ENCODE results near the gene GIGYF1. TPM values are rescaled to one million over a fixed set of nuclear protein-coding genes. Genes with fewer than 3 reads are reported as not detected.

Gene GIGYF1
- total and polyA plus RNA-seq, 9 donors = 7.0 to 93.0 (median 56.1) TPM

GRCh38 chr7:100723732-100724275 is 29.8 kb upstream of the GIGYF1 start:
- TF ChIP-seq CTCF (IDR thresholded peaks at IDR 0.05) (no peak), EP300 (IDR thresholded peaks at IDR 0.05) (no peak), POLR2A (IDR thresholded peaks at IDR 0.05) (no peak)
- Histone ChIP-seq H3K4me3 (no peak overlapping the region), H3K4me1 (ENCODE audit: insufficient read depth) (peaks cover 2% of the 10 kb centered on the region), H3K36me3 (no peaks in the 10 kb centered on the region), H3K27ac (no peak overlapping the region), H3K27me3 (no peaks in the 10 kb centered on the region), H3K9me3 (no peaks in the 10 kb centered on the region)
- intact Hi-C loops (cut with DNase I) = loop anchor here in 2 of 4 donors (10.0 kb wide), 1 partner anchor 259 kb away; the partner anchor contains the start of gene SPACDR (in 2 of the 2)
- 78 to 83% (median 79%) methylated on average over 16 of the region's 16 CpGs for WGBS, 3 donors
- no peak for DNase-seq

GRCh38 chr7:100722480-100723212 is 28.6 kb upstream of the GIGYF1 start:
- no peak overlapping the region for H3K4me3 ChIP-seq
- H3K9me3 ChIP-seq = no peaks in the 10 kb centered on the region
- DNase-seq = no peak
- TF ChIP-seq EP300 (IDR thresholded peaks at IDR 0.05) (no peak), CTCF (IDR thresholded peaks at IDR 0.05) (no peak), POLR2A (IDR thresholded peaks at IDR 0.05) (no peak)
- 77 to 83% (median 79%) methylated on average over 17 of the region's 17 CpGs for WGBS, 3 donors
- H3K36me3 ChIP-seq = no peaks in the 10 kb centered on the region
- H3K27me3 ChIP-seq = no peaks in the 10 kb centered on the region
- no peak overlapping the region for H3K27ac ChIP-seq
- H3K4me1 ChIP-seq (ENCODE audit: insufficient read depth) = peaks cover 2% of the 10 kb centered on the region
- intact Hi-C loops (cut with DNase I) = loop anchor here in 2 of 4 donors (10.0 kb wide), 1 partner anchor 258 kb away; the partner anchor contains the start of gene SPACDR (in 2 of the 2)

GRCh38 chr7:100721505-100721812 is 27.4 kb upstream of the GIGYF1 start:
- Histone ChIP-seq H3K9me3 (no peaks in the 10 kb centered on the region), H3K27ac (no peak overlapping the region), H3K4me1 (ENCODE audit: insufficient read depth) (peaks cover 2% of the 10 kb centered on the region), H3K4me3 (no peak overlapping the region), H3K27me3 (no peaks in the 10 kb centered on the region), H3K36me3 (no peaks in the 10 kb centered on the region)
- no peak for DNase-seq
- WGBS, 3 donors = 81 to 84% (median 83%) methylated on average over 8 of the region's 8 CpGs
- TF ChIP-seq CTCF (IDR thresholded peaks at IDR 0.05) (no peak), POLR2A (IDR thresholded peaks at IDR 0.05) (no peak), EP300 (IDR thresholded peaks at IDR 0.05) (no peak)
- intact Hi-C loops (cut with DNase I) = loop anchor here in 2 of 4 donors (10.0 kb wide), 1 partner anchor 257 kb away; the partner anchor contains the start of gene SPACDR (in 2 of the 2)

GRCh38 chr7:100720671-100721504 is 26.8 kb upstream of the GIGYF1 start:
- no peak for DNase-seq
- H3K36me3 ChIP-seq = no peaks in the 10 kb centered on the region
- H3K9me3 ChIP-seq = no peaks in the 10 kb centered on the region
- H3K27me3 ChIP-seq = no peaks in the 10 kb centered on the region
- intact Hi-C loops (cut with DNase I) = loop anchor here in 2 of 4 donors (10.0 kb wide), 1 partner anchor 256 kb away; the partner anchor contains the start of gene SPACDR (in 2 of the 2)
- peaks cover 2% of the 10 kb centered on the region for H3K4me1 ChIP-seq (ENCODE audit: insufficient read depth)
- H3K4me3 ChIP-seq = peak overlapping the region; percentile 22
- no peak overlapping the region for H3K27ac ChIP-seq
- TF ChIP-seq POLR2A (IDR thresholded peaks at IDR 0.05) (no peak), EP300 (IDR thresholded peaks at IDR 0.05) (no peak), CTCF (IDR thresholded peaks at IDR 0.05) (no peak)
- 3 to 10% (median 3%) methylated on average over 27 to 56 of the region's 56 CpGs for WGBS, 3 donors
